ENCODE measurements around the gene PURB. TPM values are rescaled to one million over a fixed set of nuclear protein-coding genes. Genes with fewer than 3 reads are reported as not detected.
"Not testable (repeated sequence)": the region's sequence is repeated elsewhere in the genome, so short reads cannot be mapped to it uniquely, and the experiment has no call there.

The PURB gene
- total RNA-seq, 4 donors from 2014 or later, result 13.1 to 26.2 (median 20.4) TPM

GRCh38 chr7:44847920-44848634, 37.3 kb downstream of the PURB start, which contains the start of gene H2AZ2:
TSS of gene H2AZ2 (minus strand) at chr7:44848087. CDS start at chr7:44847971, 116 bp downstream.
- no peaks in the 10 kb centered on the region for H3K36me3 ChIP-seq
- H3K4me3 ChIP-seq, result peak within 1 kb of the TSS; percentile 80 to 86 (median 82)
- H3K9me3 ChIP-seq, result no peaks in the 10 kb centered on the region
- intact Hi-C loops (cut with DNase I; ENCODE audit: low total_unique reads), result loop anchor here (2.0 to 5.0 kb wide), 2 partner anchors 37 to 266 kb away; partner anchors contain the start of genes PURB and TMED4
- peaks cover 7 to 37% (median 22%) of the 10 kb centered on the region in 4 donors for H3K4me1 ChIP-seq
- in situ Hi-C loops (cut with MboI; ENCODE audit: low pct_ligation_motif_present in 1 of 4, low pct_unique_long_range_greater_than_20kb in 1 of 4, low sequenced_read_pairs in 3 of 4), result loop anchor here (10.0 to 25.0 kb wide), 4 partner anchors 53 to 263 kb away; partner anchors contain the start of genes TMED4 (in 3 of the 4) and PPIA (in 1 of the 4)
- WGBS, 2 donors (ENCODE audit: low coverage in 1 of 2), result 0% methylated on average over 55 of the region's 70 CpGs; no CpG with 5 or more reads in 1 of the 2 donors
- peak; percentile 72 to 84 (median 83) for TF ChIP-seq POLR2AphosphoS5 (IDR thresholded peaks at IDR 0.05)
- TF ChIP-seq EP300 (IDR thresholded peaks at IDR 0.05; ENCODE audit: low read depth), result no peak
- peak; percentile 79 for TF ChIP-seq POLR2A (IDR thresholded peaks at IDR 0.05)
- TF ChIP-seq CTCF (IDR thresholded peaks at IDR 0.05), result no peak
- DNase-seq, result peak; percentile 100
- H3K27me3 ChIP-seq, result no peaks in the 10 kb centered on the region
- peak within 1 kb of the TSS; percentile 95 to 99 (median 98) for H3K27ac ChIP-seq

GRCh38 chr7:44847509-44847919, 37.8 kb downstream of the PURB start:
- no peaks in the 10 kb centered on the region for H3K27me3 ChIP-seq
- WGBS, 2 donors (ENCODE audit: low coverage in 1 of 2), result 0 to 1% methylated on average over 1 to 28 of the region's 36 CpGs
- no peaks in the 10 kb centered on the region for H3K9me3 ChIP-seq
- in situ Hi-C loops (cut with MboI; ENCODE audit: low pct_ligation_motif_present in 1 of 4, low pct_unique_long_range_greater_than_20kb in 1 of 4, low sequenced_read_pairs in 3 of 4), result loop anchor here (10.0 to 25.0 kb wide), 4 partner anchors 53 to 263 kb away; partner anchors contain the start of genes TMED4 (in 3 of the 4) and PPIA (in 1 of the 4)
- H3K4me3 ChIP-seq, result peak overlapping the region; percentile 62 to 86 (median 71)
- TF ChIP-seq EP300 (IDR thresholded peaks at IDR 0.05; ENCODE audit: low read depth) (no peak), CTCF (IDR thresholded peaks at IDR 0.05) (peak; percentile 77 to 90 (median 87)), POLR2A (IDR thresholded peaks at IDR 0.05) (peak; percentile 59), POLR2AphosphoS5 (IDR thresholded peaks at IDR 0.05) (peak in 1 of 3 donors; percentile 37)
- intact Hi-C loops (cut with DNase I; ENCODE audit: low total_unique reads), result loop anchor here (5.0 kb wide), 1 partner anchor 265 kb away; the partner anchor contains the start of gene TMED4
- DNase-seq, result peak; percentile 91
- peak overlapping the region; percentile 95 to 98 (median 96) for H3K27ac ChIP-seq
- no peaks in the 10 kb centered on the region for H3K36me3 ChIP-seq
- H3K4me1 ChIP-seq, result peaks cover 9 to 41% (median 22%) of the 10 kb centered on the region in 4 donors

GRCh38 chr7:44846816-44847508, 38.4 kb downstream of the PURB start:
- no peak for DNase-seq

GRCh38 chr7:44846390-44846789, 38.9 kb downstream of the PURB start:
- not testable (repeated sequence) for DNase-seq, H3K27me3 ChIP-seq, H3K9me3 ChIP-seq, H3K36me3 ChIP-seq
- intact Hi-C loops (cut with DNase I; ENCODE audit: low total_unique reads), result loop anchor here (5.0 kb wide), 1 partner anchor 264 kb away; the partner anchor contains the start of gene TMED4
- 20 to 22% methylated on average over 1 to 11 of the region's 11 CpGs for WGBS, 2 donors (ENCODE audit: low coverage in 1 of 2)
- peak overlapping the region in 3 of 4 donors; percentile 62 to 86 (median 62) for H3K4me3 ChIP-seq
- peak overlapping the region; percentile 95 to 98 (median 96) for H3K27ac ChIP-seq
- peaks cover 10 to 42% (median 22%) of the 10 kb centered on the region in 4 donors for H3K4me1 ChIP-seq
- in situ Hi-C loops (cut with MboI; ENCODE audit: low pct_ligation_motif_present in 1 of 4, low pct_unique_long_range_greater_than_20kb in 1 of 4, low sequenced_read_pairs in 3 of 4), result loop anchor here (10.0 to 25.0 kb wide), 4 partner anchors 52 to 262 kb away; partner anchors contain the start of genes TMED4 (in 3 of the 4) and PPIA (in 1 of the 4)

More at GRCh38 chr7:44846816-44847508, 38.4 kb downstream of the PURB start:
- in situ Hi-C loops (cut with MboI; ENCODE audit: low pct_ligation_motif_present in 1 of 4, low pct_unique_long_range_greater_than_20kb in 1 of 4, low sequenced_read_pairs in 3 of 4), result loop anchor here (10.0 to 25.0 kb wide), 4 partner anchors 52 to 262 kb away; partner anchors contain the start of genes TMED4 (in 3 of the 4) and PPIA (in 1 of the 4)
- H3K4me1 ChIP-seq, result peaks cover 10 to 42% (median 22%) of the 10 kb centered on the region in 4 donors
- H3K27me3 ChIP-seq, result no peaks in the 10 kb centered on the region
- peak overlapping the region; percentile 95 to 98 (median 96) for H3K27ac ChIP-seq
- intact Hi-C loops (cut with DNase I; ENCODE audit: low total_unique reads), result loop anchor here (5.0 kb wide), 1 partner anchor 265 kb away; the partner anchor contains the start of gene TMED4
- H3K36me3 ChIP-seq, result no peaks in the 10 kb centered on the region
- H3K4me3 ChIP-seq, result peak overlapping the region; percentile 62 to 86 (median 71)
- H3K9me3 ChIP-seq, result no peaks in the 10 kb centered on the region
- TF ChIP-seq POLR2A (IDR thresholded peaks at IDR 0.05), result no peak
- no peak for TF ChIP-seq CTCF (IDR thresholded peaks at IDR 0.05)
- TF ChIP-seq EP300 (IDR thresholded peaks at IDR 0.05; ENCODE audit: low read depth), result no peak
- no peak for TF ChIP-seq POLR2AphosphoS5 (IDR thresholded peaks at IDR 0.05)
- 0% methylated on average over 12 of the region's 12 CpGs for whole genome bisulfite sequencing, 2 donors (ENCODE audit: low coverage in 1 of 2)

All from transverse colon (tissue), 4 donors.